Transverse colon (tissue), 4 donors: ENCODE data around the gene ARHGEF38.

Experiments used
- POLR2A ChIP-seq: fragments of 450-650 bp; IDR thresholded peaks from one replicate; pipeline ENCODE4 v1.6.1; 2016; ENCODE audit warnings: antibody characterized with exemption, mild to moderate bottlenecking, moderate library complexity
- POLR2AphosphoS5 ChIP-seq, 3 donors: sonication (generic); formaldehyde crosslinking; IDR thresholded peaks; one replicate each; pipeline ENCODE4 v1.6.1; 2016; ENCODE audit warnings: antibody characterized with exemption in 3 of 3
- TF ChIP-seq, protein P1 (sequence below), 5 experiments: fragments of 200-600 bp in 3 of 5; fragments of 450-650 bp in 2 of 5; sonication (generic) in 3 of 5; IDR thresholded peaks; 1 replicate in 2 of 5; 2 replicates in 3 of 5; pipeline ENCODE4 v1.5.1; 2016 to 2017; ENCODE audit warnings: antibody characterized with exemption in 5 of 5, inconsistent platforms in 3 of 5, mild to moderate bottlenecking in 2 of 5, moderate library complexity in 1 of 5

DNA sequence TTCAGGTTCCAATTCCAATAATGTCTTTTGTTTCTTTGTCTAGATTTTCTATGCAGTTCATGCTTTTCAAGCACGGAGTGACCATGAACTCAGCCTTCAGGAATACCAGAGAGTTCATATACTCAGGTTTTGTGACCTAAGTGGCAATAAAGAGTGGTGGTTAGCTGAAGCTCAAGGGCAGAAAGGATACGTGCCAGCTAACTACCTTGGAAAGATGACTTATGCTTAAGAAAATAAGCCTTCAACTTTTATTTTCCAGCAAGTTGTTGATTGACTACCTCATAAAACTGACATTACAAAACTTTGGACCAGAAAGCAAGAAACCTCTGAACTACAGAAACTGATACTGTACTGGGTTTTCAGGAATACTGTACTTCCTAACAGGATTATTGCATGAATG is 125.3 kb downstream of the ARHGEF38 start:
- TF ChIP-seq POLR2AphosphoS5 (IDR thresholded peaks at IDR 0.05) = no peak
- TF ChIP-seq, protein P1, sequence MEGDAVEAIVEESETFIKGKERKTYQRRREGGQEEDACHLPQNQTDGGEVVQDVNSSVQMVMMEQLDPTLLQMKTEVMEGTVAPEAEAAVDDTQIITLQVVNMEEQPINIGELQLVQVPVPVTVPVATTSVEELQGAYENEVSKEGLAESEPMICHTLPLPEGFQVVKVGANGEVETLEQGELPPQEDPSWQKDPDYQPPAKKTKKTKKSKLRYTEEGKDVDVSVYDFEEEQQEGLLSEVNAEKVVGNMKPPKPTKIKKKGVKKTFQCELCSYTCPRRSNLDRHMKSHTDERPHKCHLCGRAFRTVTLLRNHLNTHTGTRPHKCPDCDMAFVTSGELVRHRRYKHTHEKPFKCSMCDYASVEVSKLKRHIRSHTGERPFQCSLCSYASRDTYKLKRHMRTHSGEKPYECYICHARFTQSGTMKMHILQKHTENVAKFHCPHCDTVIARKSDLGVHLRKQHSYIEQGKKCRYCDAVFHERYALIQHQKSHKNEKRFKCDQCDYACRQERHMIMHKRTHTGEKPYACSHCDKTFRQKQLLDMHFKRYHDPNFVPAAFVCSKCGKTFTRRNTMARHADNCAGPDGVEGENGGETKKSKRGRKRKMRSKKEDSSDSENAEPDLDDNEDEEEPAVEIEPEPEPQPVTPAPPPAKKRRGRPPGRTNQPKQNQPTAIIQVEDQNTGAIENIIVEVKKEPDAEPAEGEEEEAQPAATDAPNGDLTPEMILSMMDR (IDR thresholded peaks at IDR 0.05) = no peak
- no peak for TF ChIP-seq POLR2A
